Measurements from ENCODE around the gene KRTAP21-3. TPM values are rescaled to one million over a fixed set of nuclear protein-coding genes. Genes with fewer than 3 reads are reported as not detected.

KRTAP21-3 gene
- total and polyA plus RNA-seq, 2 experiments from 2014 or later, result not detected

DNA sequence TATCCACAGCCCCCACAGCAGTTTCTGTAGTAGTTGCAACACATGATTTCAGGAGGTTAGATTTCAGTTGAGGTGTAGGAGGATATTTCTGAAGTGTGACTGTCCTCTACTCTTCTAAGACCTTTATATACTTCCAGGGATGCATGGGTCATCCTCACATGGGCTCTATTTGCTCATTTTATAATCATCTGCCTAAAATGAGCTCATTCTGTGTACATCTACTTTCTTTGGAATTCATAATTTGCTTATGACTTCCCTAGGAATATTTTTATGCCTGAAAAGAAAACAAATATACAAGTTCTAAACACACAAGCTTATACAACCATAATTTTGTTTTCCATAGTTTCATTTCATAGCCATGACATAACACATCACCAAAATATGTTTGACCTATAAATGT, 28.6 kb upstream of the KRTAP21-3 start, which contains the start of gene KRTAP21-2:
Gene KRTAP21-2 (minus strand): TSS at position 101 of the 400 bp plus-strand sequence. CDS start 57 bp downstream, at position 44.
- H2AFZ ChIP-seq, result no peak within 1 kb of the TSS
- H3F3A ChIP-seq (ENCODE audit: insufficient read depth), result no peaks in the 10 kb centered on the region
- no peaks in the 10 kb centered on the region for H3K9me3 ChIP-seq (ENCODE audit: low read depth)
- no peaks in the 10 kb centered on the region for H3K36me3 ChIP-seq (ENCODE audit: low read depth)
- no peaks in the 10 kb centered on the region for H3K27me3 ChIP-seq (replicated peaks; ENCODE audit: insufficient read depth)
- no peaks in the 10 kb centered on the region for H3K79me2 ChIP-seq (ENCODE audit: insufficient read depth)
- no peak within 1 kb of the TSS for H3K27ac ChIP-seq
- no peak for DNase-seq
- no peaks in the 10 kb centered on the region for H3K9me2 ChIP-seq (ENCODE audit: insufficient read depth)
- H3K4me2 ChIP-seq (ENCODE audit: unreplicated experiment), result no peak within 1 kb of the TSS
- H3K9ac ChIP-seq, result no peak within 1 kb of the TSS
- no peaks in the 10 kb centered on the region for H4K20me1 ChIP-seq (ENCODE audit: insufficient read depth)
- H3K4me3 ChIP-seq, result no peak within 1 kb of the TSS
- no peaks in the 10 kb centered on the region for H3K4me1 ChIP-seq (ENCODE audit: insufficient read depth)
- TF ChIP-seq EZH2phosphoT487 (IDR thresholded peaks at IDR 0.05; ENCODE audit: insufficient read depth, low read depth) (no peak), EZH2 (IDR thresholded peaks at IDR 0.05; ENCODE audit: insufficient read depth, poor library complexity, severe bottlenecking) (no peak)
- in situ Hi-C loops (cut with MboI), result no loop called here

DNA sequence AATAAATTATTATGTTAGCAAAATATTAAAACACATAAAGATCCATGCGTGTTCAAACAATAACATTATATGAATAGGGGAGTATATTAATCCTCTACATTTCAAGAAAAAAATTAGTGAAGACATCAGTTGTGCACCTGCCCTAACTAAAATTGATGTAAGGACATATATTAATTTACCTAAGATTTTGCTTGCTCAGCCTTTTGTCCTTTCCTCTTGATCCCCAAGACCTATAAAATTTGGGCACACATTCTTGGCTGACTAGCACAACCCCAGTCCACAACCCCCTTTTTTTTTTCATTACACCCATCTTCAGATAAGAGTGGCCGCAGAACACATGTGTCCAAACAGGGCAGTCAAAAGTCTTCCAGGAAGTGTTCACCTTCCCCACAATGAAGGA, 21.9 kb upstream of the KRTAP21-3 start:
- no peaks in the 10 kb centered on the region for H3K9me3 ChIP-seq (ENCODE audit: low read depth)
- TF ChIP-seq EZH2phosphoT487 (IDR thresholded peaks at IDR 0.05; ENCODE audit: insufficient read depth, low read depth) (no peak), EZH2 (IDR thresholded peaks at IDR 0.05; ENCODE audit: insufficient read depth, poor library complexity, severe bottlenecking) (no peak)
- no peak overlapping the region for H3K4me2 ChIP-seq (ENCODE audit: unreplicated experiment)
- WGBS, 2 experiments (ENCODE audit: low coverage in 1 of 2, low lambda C conversion rate in 2 of 2, missing lambda C conversion rate in 2 of 2), result 54 to 78% methylated on average over 2 of the region's 2 CpGs
- H3K9ac ChIP-seq, result no peak overlapping the region
- no peak overlapping the region for H3K27ac ChIP-seq
- no peak for DNase-seq
- H3K79me2 ChIP-seq (ENCODE audit: insufficient read depth), result no peaks in the 10 kb centered on the region
- no peak overlapping the region for H2AFZ ChIP-seq
- H3F3A ChIP-seq (ENCODE audit: insufficient read depth), result no peaks in the 10 kb centered on the region
- no peaks in the 10 kb centered on the region for H3K9me2 ChIP-seq (ENCODE audit: insufficient read depth)
- in situ Hi-C loops (cut with MboI), result no loop called here
- H3K36me3 ChIP-seq (ENCODE audit: low read depth), result no peaks in the 10 kb centered on the region
- no peaks in the 10 kb centered on the region for H3K4me1 ChIP-seq (ENCODE audit: insufficient read depth)
- no peaks in the 10 kb centered on the region for H3K27me3 ChIP-seq (replicated peaks; ENCODE audit: insufficient read depth)
- H3K4me3 ChIP-seq, result no peak overlapping the region
- H4K20me1 ChIP-seq (ENCODE audit: insufficient read depth), result no peaks in the 10 kb centered on the region

DNA sequence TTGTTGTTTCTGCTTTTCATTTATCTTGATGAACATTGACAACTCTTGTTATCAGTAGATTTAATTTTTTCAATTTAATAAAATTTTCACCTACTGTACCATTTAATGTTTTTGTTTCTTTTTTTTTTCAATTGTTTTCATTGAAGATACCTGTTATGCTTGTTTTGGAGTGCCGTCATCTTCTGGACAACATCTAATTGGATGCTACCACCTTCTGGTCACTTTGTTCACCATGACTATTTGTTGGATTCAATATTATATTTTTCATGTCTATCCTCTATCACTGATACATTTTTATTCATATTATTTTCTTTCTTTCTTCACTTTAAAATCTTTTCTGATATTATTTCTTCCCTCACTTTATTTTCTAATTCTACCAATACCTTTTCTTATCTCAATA, 14.4 kb upstream of the KRTAP21-3 start:
- Histone ChIP-seq H3K4me3 (no peak overlapping the region), H3K27ac (no peak overlapping the region), H3K9me2 (ENCODE audit: insufficient read depth) (no peaks in the 10 kb centered on the region), H3F3A (ENCODE audit: insufficient read depth) (no peaks in the 10 kb centered on the region), H3K9me3 (ENCODE audit: low read depth) (no peaks in the 10 kb centered on the region), H3K4me1 (ENCODE audit: insufficient read depth) (no peaks in the 10 kb centered on the region), H3K4me2 (ENCODE audit: unreplicated experiment) (no peak overlapping the region), H4K20me1 (ENCODE audit: insufficient read depth) (no peaks in the 10 kb centered on the region), H2AFZ (no peak overlapping the region), H3K36me3 (ENCODE audit: low read depth) (no peaks in the 10 kb centered on the region), H3K27me3 (replicated peaks; ENCODE audit: insufficient read depth) (no peaks in the 10 kb centered on the region), H3K9ac (no peak overlapping the region), H3K79me2 (ENCODE audit: insufficient read depth) (no peaks in the 10 kb centered on the region)
- DNase-seq, result no peak
- in situ Hi-C loops (cut with MboI), result no loop called here
- TF ChIP-seq EZH2 (IDR thresholded peaks at IDR 0.05; ENCODE audit: insufficient read depth, poor library complexity, severe bottlenecking), result no peak
- TF ChIP-seq EZH2phosphoT487 (IDR thresholded peaks at IDR 0.05; ENCODE audit: insufficient read depth, low read depth), result no peak
- 50 to 53% methylated on average over 1 of the region's 1 CpG for WGBS, 2 experiments (ENCODE audit: low coverage in 1 of 2, low lambda C conversion rate in 2 of 2, missing lambda C conversion rate in 2 of 2)

DNA sequence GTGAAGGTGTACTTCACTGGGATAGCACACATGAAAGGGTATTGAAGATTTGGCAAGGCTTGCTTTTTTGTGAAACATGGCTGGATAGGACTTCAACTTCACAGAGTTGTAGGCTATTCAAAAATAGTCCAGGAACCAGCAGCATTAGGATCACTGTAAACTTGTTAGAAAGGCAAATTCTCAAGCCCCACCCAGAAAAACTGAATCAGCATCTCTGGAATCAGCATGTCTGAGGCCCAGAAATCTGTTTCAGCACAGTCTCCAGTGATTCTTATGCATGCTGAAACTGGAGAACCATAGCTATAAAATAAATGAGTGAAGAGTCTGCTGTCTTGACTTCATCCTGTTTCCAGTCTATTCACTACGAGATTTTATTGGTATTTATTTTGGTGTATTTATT, 8.1 kb upstream of the KRTAP21-3 start:
- H3K9me3 ChIP-seq (ENCODE audit: low read depth), result no peaks in the 10 kb centered on the region
- no peaks in the 10 kb centered on the region for H4K20me1 ChIP-seq (ENCODE audit: insufficient read depth)
- H3K27ac ChIP-seq, result no peak overlapping the region
- no peak overlapping the region for H3K4me3 ChIP-seq
- H3K79me2 ChIP-seq (ENCODE audit: insufficient read depth), result no peaks in the 10 kb centered on the region
- no peak overlapping the region for H3K9ac ChIP-seq
- H3K9me2 ChIP-seq (ENCODE audit: insufficient read depth), result no peaks in the 10 kb centered on the region
- H2AFZ ChIP-seq, result no peak overlapping the region
- no peaks in the 10 kb centered on the region for H3K4me1 ChIP-seq (ENCODE audit: insufficient read depth)
- H3K4me2 ChIP-seq (ENCODE audit: unreplicated experiment), result no peak overlapping the region
- TF ChIP-seq EZH2phosphoT487 (IDR thresholded peaks at IDR 0.05; ENCODE audit: insufficient read depth, low read depth), result no peak
- no peak for TF ChIP-seq EZH2 (IDR thresholded peaks at IDR 0.05; ENCODE audit: insufficient read depth, poor library complexity, severe bottlenecking)
- in situ Hi-C loops (cut with MboI), result no loop called here
- WGBS, 2 experiments (ENCODE audit: low coverage in 1 of 2, low lambda C conversion rate in 2 of 2, missing lambda C conversion rate in 2 of 2), result 5 to 10% methylated on average over 1 of the region's 1 CpG
- H3K27me3 ChIP-seq (replicated peaks; ENCODE audit: insufficient read depth), result no peaks in the 10 kb centered on the region
- no peak for DNase-seq
- H3F3A ChIP-seq (ENCODE audit: insufficient read depth), result no peaks in the 10 kb centered on the region
- H3K36me3 ChIP-seq (ENCODE audit: low read depth), result no peaks in the 10 kb centered on the region

DNA sequence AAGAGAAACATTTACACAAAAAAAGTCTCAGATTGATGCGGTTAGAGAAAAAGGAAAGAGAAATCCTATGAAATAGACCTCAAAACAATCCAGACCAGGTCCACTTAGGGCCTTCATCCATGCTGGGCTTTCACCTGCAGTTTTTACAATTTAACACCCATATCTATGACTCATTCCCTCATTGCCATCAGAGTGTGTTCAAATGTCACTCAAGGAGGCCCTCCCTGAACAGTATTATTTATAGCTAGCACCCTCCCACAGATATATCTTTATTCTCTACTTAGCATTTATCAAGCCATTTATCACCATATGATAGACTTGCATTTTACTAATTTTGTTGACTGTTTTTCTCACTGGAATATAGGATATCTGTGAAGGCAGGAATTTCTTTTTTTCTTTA, 824 bp upstream of the KRTAP21-3 start:
- Histone ChIP-seq H3K4me2 (ENCODE audit: unreplicated experiment) (no peak overlapping the region), H3K4me1 (ENCODE audit: insufficient read depth) (no peaks in the 10 kb centered on the region), H3K27me3 (replicated peaks; ENCODE audit: insufficient read depth) (no peaks in the 10 kb centered on the region), H3K79me2 (ENCODE audit: insufficient read depth) (no peaks in the 10 kb centered on the region), H3F3A (ENCODE audit: insufficient read depth) (no peaks in the 10 kb centered on the region), H2AFZ (no peak overlapping the region), H3K27ac (no peak overlapping the region), H3K4me3 (no peak overlapping the region), H4K20me1 (ENCODE audit: insufficient read depth) (no peaks in the 10 kb centered on the region), H3K9me2 (ENCODE audit: insufficient read depth) (no peaks in the 10 kb centered on the region), H3K9me3 (ENCODE audit: low read depth) (peaks cover 3% of the 10 kb centered on the region), H3K9ac (no peak overlapping the region), H3K36me3 (ENCODE audit: low read depth) (no peaks in the 10 kb centered on the region)
- no peak for DNase-seq
- in situ Hi-C loops (cut with MboI), result no loop called here
- TF ChIP-seq EZH2 (IDR thresholded peaks at IDR 0.05; ENCODE audit: insufficient read depth, poor library complexity, severe bottlenecking), result no peak
- TF ChIP-seq EZH2phosphoT487 (IDR thresholded peaks at IDR 0.05; ENCODE audit: insufficient read depth, low read depth), result no peak
- WGBS, 2 experiments (ENCODE audit: low coverage in 1 of 2, low lambda C conversion rate in 2 of 2, missing lambda C conversion rate in 2 of 2), result 36 to 62% methylated on average over 1 of the region's 1 CpG

Data from GM23248 (cell line).